Vagina (tissue), 2 donors: ENCODE data around the gene DARS2.

Experiments
- CTCF ChIP-seq, 3 experiments: fragments of 450-650 bp in 2 of 3; fragments of 200-600 bp in 1 of 3; sonication (generic) in 1 of 3; IDR thresholded peaks; one replicate each; pipeline ENCODE4 v1.5.1; 2017 to 2019; ENCODE audit warnings: antibody characterized with exemption in 3 of 3, mild to moderate bottlenecking in 2 of 3, moderate library complexity in 2 of 3
- POLR2AphosphoS5 ChIP-seq, 2 donors: sonication (generic); formaldehyde crosslinking; IDR thresholded peaks; one replicate each; pipeline ENCODE4 v1.9.0; 2017; ENCODE audit warnings: antibody characterized with exemption in 2 of 2, mild to moderate bottlenecking in 2 of 2, low read depth in 1 of 2; ENCODE audit not compliant: insufficient read depth in 1 of 2

GRCh38 chr1:173871500-173871899 lies 47.0 kb downstream of the DARS2 start:
- no peak for TF ChIP-seq CTCF (IDR thresholded peaks at IDR 0.05)
- no peak for TF ChIP-seq POLR2AphosphoS5 (IDR thresholded peaks at IDR 0.05; ENCODE audit: insufficient read depth in 1 of 2, low read depth in 1 of 2)
